Progenitor cell of endocrine pancreas (in vitro differentiated cells): Measurements from ENCODE around the gene RDH14. TPM values are rescaled to one million over a fixed set of nuclear protein-coding genes. Genes with fewer than 3 reads are reported as not detected.
A peak's percentile ranks its signal among the peaks of the same experiment; 100 is the strongest.

Source experiments
- DNase-seq: peaks from one replicate; pipeline ENCODE4 v3.0.0; 2021; ENCODE audit warnings: low spot score; ENCODE audit not compliant: unreplicated experiment
- H3K27ac Mint-ChIP-seq: 2 replicates; pipeline ENCODE4 v1.8.0; 2021; ENCODE audit warnings: mild to moderate bottlenecking, moderate library complexity, mixed read lengths
- H3K27me3 Mint-ChIP-seq: 2 replicates; pipeline ENCODE4 v1.8.0; 2021; ENCODE audit warnings: mixed read lengths
- H3K36me3 Mint-ChIP-seq: 2 replicates; pipeline ENCODE4 v1.8.0; 2022; ENCODE audit warnings: mixed read lengths; ENCODE audit not compliant: insufficient read depth
- H3K4me1 Mint-ChIP-seq: 2 replicates; pipeline ENCODE4 v1.8.0; 2021; ENCODE audit warnings: low read depth, mixed read lengths
- H3K4me3 Mint-ChIP-seq: 2 replicates; pipeline ENCODE4 v1.8.0; 2021; ENCODE audit warnings: low read depth, mild to moderate bottlenecking, moderate library complexity, mixed read lengths
- H3K9me3 Mint-ChIP-seq: 2 replicates; pipeline ENCODE4 v1.8.0; 2021; ENCODE audit warnings: low read depth, mixed read lengths
- CTCF ChIP-seq: fragments of 200-600 bp; sonication (generic); IDR thresholded peaks from one replicate; pipeline ENCODE4 v1.5.0; 2021; ENCODE audit warnings: antibody characterized with exemption, mild to moderate bottlenecking; ENCODE audit not compliant: unreplicated experiment
- long read RNA-seq: library from polyadenylated mRNA; unstranded; transcript quantifications from one replicate; pipeline ENCODE4 v2.0.0, GENCODE V29; 2020
- total RNA-seq: library from RNA; stranded (reverse); gene quantifications from 2 replicates; pipeline ENCODE4 v1.2.1, GENCODE V29; 2021

RDH14 gene
- total RNA-seq = 22.8 and 25.5 TPM in 2 replicates
- long read RNA-seq, partial matches to known transcripts = 0 of 2 reads
- long read RNA-seq, other reads (novel, unspliced or antisense) = 0 of 2 reads

- peak within 1 kb of the TSS; percentile 98 for H3K27ac Mint-ChIP-seq
- peaks cover 4% of the 10 kb centered on the region for H3K9me3 Mint-ChIP-seq
- no peak for TF ChIP-seq CTCF
- DNase-seq = peak; percentile 93
- H3K36me3 Mint-ChIP-seq = peaks cover 16% of the 10 kb centered on the region
- peak within 1 kb of the TSS; percentile 90 for H3K4me3 Mint-ChIP-seq
- no peaks in the 10 kb centered on the region for H3K27me3 Mint-ChIP-seq
- peaks cover 21% of the 10 kb centered on the region for H3K4me1 Mint-ChIP-seq
These were observed at the start of gene RDH14 for GRCh38 chr2:18560031-18560796. Gene RDH14 (minus strand): TSS chr2:18560653. CDS start chr2:18560572, 81 bp downstream.

GRCh38 chr2:18610090-18610489 is 49.6 kb upstream of the RDH14 start:
- peaks cover 10% of the 10 kb centered on the region for H3K4me1 Mint-ChIP-seq
- H3K36me3 Mint-ChIP-seq = no peaks in the 10 kb centered on the region
- no peaks in the 10 kb centered on the region for H3K9me3 Mint-ChIP-seq

GRCh38 chr2:18605115-18605514 is 44.7 kb upstream of the RDH14 start:
- no peaks in the 10 kb centered on the region for H3K9me3 Mint-ChIP-seq
- H3K27ac Mint-ChIP-seq = no peak overlapping the region
- peaks cover 1% of the 10 kb centered on the region for H3K4me1 Mint-ChIP-seq
- DNase-seq = no peak
- no peak for TF ChIP-seq CTCF
- H3K4me3 Mint-ChIP-seq = no peak overlapping the region
- H3K27me3 Mint-ChIP-seq = no peaks in the 10 kb centered on the region
- no peaks in the 10 kb centered on the region for H3K36me3 Mint-ChIP-seq

More at GRCh38 chr2:18610090-18610489, 49.6 kb upstream of the RDH14 start:
- DNase-seq = no peak
- no peak for TF ChIP-seq CTCF
- Mint-ChIP-seq H3K27ac (no peak overlapping the region), H3K4me3 (no peak overlapping the region), H3K27me3 (no peaks in the 10 kb centered on the region)

GRCh38 chr2:18604531-18604885 is 44.1 kb upstream of the RDH14 start:
- no peaks in the 10 kb centered on the region for H3K27me3 Mint-ChIP-seq
- TF ChIP-seq CTCF = no peak
- peaks cover 1% of the 10 kb centered on the region for H3K4me1 Mint-ChIP-seq
- no peak for DNase-seq
- no peaks in the 10 kb centered on the region for H3K9me3 Mint-ChIP-seq
- H3K4me3 Mint-ChIP-seq = no peak overlapping the region
- no peaks in the 10 kb centered on the region for H3K36me3 Mint-ChIP-seq
- no peak overlapping the region for H3K27ac Mint-ChIP-seq

- H3K9me3 Mint-ChIP-seq = no peaks in the 10 kb centered on the region
These were observed 43.5 kb upstream of the RDH14 start for GRCh38 chr2:18603854-18604530.

More at GRCh38 chr2:18603854-18604530, 43.5 kb upstream of the RDH14 start:
- Mint-ChIP-seq H3K4me3 (no peak overlapping the region), H3K4me1 (peaks cover 1% of the 10 kb centered on the region), H3K27me3 (no peaks in the 10 kb centered on the region), H3K36me3 (no peaks in the 10 kb centered on the region), H3K27ac (no peak overlapping the region)
- DNase-seq = no peak
- TF ChIP-seq CTCF = no peak
